Measurements from ENCODE around the gene MYOCD.

- no peak for TF ChIP-seq CTCF (IDR thresholded peaks at IDR 0.05; ENCODE audit: poor library complexity)
- TF ChIP-seq EZH2 (IDR thresholded peaks at IDR 0.05; ENCODE audit: borderline replicate concordance), result no peak
These were observed 25.3 kb upstream of the MYOCD start for GRCh38 chr17:12640364-12640763.
